MM.1S (cell line): ENCODE results near the gene SH2D4B.

Experiments
- CTCF ChIP-seq: fragments of 300-600 bp; sonication (generic); IDR thresholded peaks from 2 replicates; pipeline ENCODE4 v1.5.1; 2016; ENCODE audit warnings: antibody characterized with exemption, low read length, mixed read lengths
- EZH2 ChIP-seq: fragments of 300-600 bp; sonication (generic); optimal IDR thresholded peaks from 2 replicates; pipeline ENCODE3; 2017; ENCODE audit warnings: low read depth, mild to moderate bottlenecking, antibody characterized with exemption, low read length, mixed read lengths
- EZH2phosphoT487 ChIP-seq: fragments of 300-600 bp; sonication (generic); IDR thresholded peaks from 2 replicates; pipeline ENCODE4 v1.6.1; 2018; ENCODE audit warnings: antibody characterized with exemption, low read length

GRCh38 chr10:80516506-80517075 is 21.1 kb upstream of the SH2D4B start:
- TF ChIP-seq CTCF, result no peak
- TF ChIP-seq EZH2phosphoT487, result no peak
- TF ChIP-seq EZH2, result no peak
